ENCODE data around the gene NLN.
"Not testable (repeated sequence)": the region's sequence is repeated elsewhere in the genome, so short reads cannot be mapped to it uniquely, and the experiment has no call there.

- TF ChIP-seq CTCF (tag by site-specific recombination; IDR thresholded peaks at IDR 0.05); ZNF560 (tag by site-specific recombination; IDR thresholded peaks at IDR 0.05; ENCODE audit: borderline replicate concordance); ZBTB10 (tag by site-specific recombination; IDR thresholded peaks at IDR 0.05); TSHZ1 (tag by site-specific recombination; IDR thresholded peaks at IDR 0.05; ENCODE audit: borderline replicate concordance); TRIM28 (IDR thresholded peaks at IDR 0.05; ENCODE audit: borderline replicate concordance, low read length); ATF2 (tag by site-specific recombination; IDR thresholded peaks at IDR 0.05; ENCODE audit: low read depth); ZNF18 (tag by site-specific recombination; IDR thresholded peaks at IDR 0.05); ZBTB8A (tag by site-specific recombination; IDR thresholded peaks at IDR 0.05); ZBTB21 (tag by site-specific recombination; IDR thresholded peaks at IDR 0.05); ELK4 (IDR thresholded peaks at IDR 0.05; ENCODE audit: borderline replicate concordance, low read depth, low read length); ZNF580 (tag by site-specific recombination; IDR thresholded peaks at IDR 0.05); GLI4 (tag by site-specific recombination; IDR thresholded peaks at IDR 0.05); ZNF610 (tag by site-specific recombination; IDR thresholded peaks at IDR 0.05; ENCODE audit: borderline replicate concordance); TCF7L2 (IDR thresholded peaks at IDR 0.05; ENCODE audit: borderline replicate concordance, low read depth, low read length): not testable (repeated sequence)
Observed at GRCh38 chr5:65847019-65847418, 125.0 kb downstream of the NLN start.
